NT2/D1 (cell line): ENCODE results near the gene JTB.
A peak's percentile ranks its signal among the peaks of the same experiment; 100 is the strongest.

ENCODE experiments used
- DNase-seq: peaks from one replicate; pipeline ENCODE4 v3.0.0-alpha.2; 2011; ENCODE audit warnings: low read depth, low spot score
- H3K27me3 ChIP-seq: 2 replicates; pipeline ENCODE4 v1.6.0; 2011; ENCODE audit warnings: mild to moderate bottlenecking; ENCODE audit not compliant: insufficient read length, insufficient read depth
- H3K36me3 ChIP-seq: 2 replicates; pipeline ENCODE4 v1.6.1; 2011; ENCODE audit warnings: mild to moderate bottlenecking, low read length, mixed read lengths; ENCODE audit not compliant: insufficient read depth, insufficient read length
- H3K4me1 ChIP-seq: 2 replicates; pipeline ENCODE4 v1.5.1; 2011; ENCODE audit not compliant: insufficient read depth, insufficient read length
- H3K4me3 ChIP-seq: 2 replicates; pipeline ENCODE4 v1.5.1; 2011; ENCODE audit warnings: low read depth; ENCODE audit not compliant: insufficient read length
- H3K9ac ChIP-seq: 2 replicates; pipeline ENCODE4 v1.6.0; 2011; ENCODE audit warnings: low read depth; ENCODE audit not compliant: insufficient read length
- H3K9me3 ChIP-seq: 2 replicates; pipeline ENCODE4 v1.5.1; 2011; ENCODE audit warnings: mild to moderate bottlenecking, low read length; ENCODE audit not compliant: insufficient read depth
- SUZ12 ChIP-seq: IDR thresholded peaks from 2 replicates; pipeline ENCODE4 v1.6.1; 2011; ENCODE audit not compliant: insufficient read length, insufficient read depth; ENCODE audit errors: extremely low read depth
- YY1 ChIP-seq: IDR thresholded peaks from 2 replicates; pipeline ENCODE4 v1.6.1; 2011; ENCODE audit not compliant: insufficient read length, insufficient read depth
- ZNF274 ChIP-seq: IDR thresholded peaks from 2 replicates; pipeline ENCODE4 v1.6.1; 2011; ENCODE audit warnings: mild to moderate bottlenecking, low read depth, low read length

The JTB gene

GRCh38 chr1:153976819-153977249 is 640 bp downstream of the JTB start:
- Histone ChIP-seq H3K4me1 (no peaks in the 10 kb centered on the region), H3K4me3 (peak overlapping the region; percentile 81), H3K36me3 (peaks cover 65% of the 10 kb centered on the region), H3K9ac (peak overlapping the region; percentile 84), H3K27me3 (no peaks in the 10 kb centered on the region), H3K9me3 (no peaks in the 10 kb centered on the region)
- DNase-seq, result no peak
- TF ChIP-seq YY1, result no peak
- no peak for TF ChIP-seq SUZ12
- no peak for TF ChIP-seq ZNF274

- no peak overlapping the region for H3K4me3 ChIP-seq
- DNase-seq, result no peak
- H3K27me3 ChIP-seq, result no peaks in the 10 kb centered on the region
- no peak for TF ChIP-seq SUZ12
- no peak for TF ChIP-seq ZNF274
- no peak for TF ChIP-seq YY1
- H3K4me1 ChIP-seq, result peaks cover under 1% of the 10 kb centered on the region
- no peaks in the 10 kb centered on the region for H3K9me3 ChIP-seq
- H3K9ac ChIP-seq, result no peak overlapping the region
- peaks cover 35% of the 10 kb centered on the region for H3K36me3 ChIP-seq
Observed at GRCh38 chr1:153973525-153973924, 3.9 kb downstream of the JTB start.

GRCh38 chr1:153973071-153973470 is 4.4 kb downstream of the JTB start:
- peaks cover 35% of the 10 kb centered on the region for H3K36me3 ChIP-seq
- TF ChIP-seq YY1 (no peak), SUZ12 (no peak), ZNF274 (no peak)
- H3K9me3 ChIP-seq, result no peaks in the 10 kb centered on the region
- peaks cover 3% of the 10 kb centered on the region for H3K4me1 ChIP-seq
- no peak overlapping the region for H3K9ac ChIP-seq
- no peaks in the 10 kb centered on the region for H3K27me3 ChIP-seq
- no peak overlapping the region for H3K4me3 ChIP-seq
- no peak for DNase-seq

- Histone ChIP-seq H3K4me3 (no peak overlapping the region), H3K9ac (no peak overlapping the region), H3K4me1 (peaks cover 3% of the 10 kb centered on the region), H3K9me3 (no peaks in the 10 kb centered on the region), H3K27me3 (no peaks in the 10 kb centered on the region), H3K36me3 (peaks cover 34% of the 10 kb centered on the region)
- no peak for DNase-seq
- TF ChIP-seq ZNF274, result no peak
- TF ChIP-seq YY1, result no peak
- TF ChIP-seq SUZ12, result no peak
Observed at GRCh38 chr1:153970346-153970745, 7.1 kb downstream of the JTB start.

GRCh38 chr1:153968972-153969371 is 8.5 kb downstream of the JTB start:
- no peaks in the 10 kb centered on the region for H3K9me3 ChIP-seq
- no peak for DNase-seq
- H3K36me3 ChIP-seq, result peaks cover 22% of the 10 kb centered on the region
- H3K4me1 ChIP-seq, result peaks cover 3% of the 10 kb centered on the region
- no peak overlapping the region for H3K4me3 ChIP-seq
- H3K9ac ChIP-seq, result no peak overlapping the region
- no peaks in the 10 kb centered on the region for H3K27me3 ChIP-seq
- no peak for TF ChIP-seq SUZ12
- TF ChIP-seq ZNF274, result no peak
- TF ChIP-seq YY1, result no peak

GRCh38 chr1:153968408-153968807 is 9.1 kb downstream of the JTB start:
- peaks cover 16% of the 10 kb centered on the region for H3K36me3 ChIP-seq
- DNase-seq, result no peak
- no peaks in the 10 kb centered on the region for H3K9me3 ChIP-seq
- peak overlapping the region; percentile 83 for H3K9ac ChIP-seq
- TF ChIP-seq YY1, result no peak
- no peak for TF ChIP-seq SUZ12
- TF ChIP-seq ZNF274, result no peak
- no peaks in the 10 kb centered on the region for H3K27me3 ChIP-seq
- H3K4me3 ChIP-seq, result peak overlapping the region; percentile 83
- H3K4me1 ChIP-seq, result peaks cover 3% of the 10 kb centered on the region

GRCh38 chr1:153968000-153968363 is 9.5 kb downstream of the JTB start:
- DNase-seq, result no peak

More at GRCh38 chr1:153968000-153968363, 9.5 kb downstream of the JTB start:
- Histone ChIP-seq H3K4me1 (peaks cover 3% of the 10 kb centered on the region), H3K36me3 (peaks cover 12% of the 10 kb centered on the region), H3K9me3 (no peaks in the 10 kb centered on the region), H3K9ac (peak overlapping the region; percentile 83), H3K27me3 (no peaks in the 10 kb centered on the region), H3K4me3 (peak overlapping the region; percentile 83)
- TF ChIP-seq ZNF274 (no peak), YY1 (no peak), SUZ12 (no peak)
